AG04449 (cell line): Measurements from ENCODE around the gene DGLUCY.

Experiments
- CTCF ChIA-PET: fragments of 350-600 bp; formaldehyde crosslinking; extraction: SDS; loops from one replicate; lab custom pipeline; 2021; ENCODE audit warnings: antibody characterized with exemption; lab: Yijun Ruan, JAX
- POLR2A ChIA-PET: fragments of 400-600, 350-600 bp; formaldehyde crosslinking; extraction: SDS; loops from one replicate; lab custom pipeline; 2020; ENCODE audit warnings: antibody characterized with exemption, inconsistent platforms; lab: Yijun Ruan, JAX
- DNase-seq: peaks from one replicate; pipeline ENCODE4 v3.0.0-alpha.2; 2010; ENCODE audit warnings: low read depth, low spot score
- H3K4me3 ChIP-seq: 2 replicates; pipeline ENCODE4 v1.5.1; 2011; ENCODE audit warnings: low read depth, mild to moderate bottlenecking, control low read depth, low read length
- CTCF ChIP-seq: IDR thresholded peaks from one replicate; pipeline ENCODE4 v1.5.1; 2011; ENCODE audit warnings: mild to moderate bottlenecking, moderate library complexity, low read length, control low read depth, inconsistent platforms; ENCODE audit not compliant: insufficient read depth; ENCODE audit errors: missing control alignments

DGLUCY gene

DNA sequence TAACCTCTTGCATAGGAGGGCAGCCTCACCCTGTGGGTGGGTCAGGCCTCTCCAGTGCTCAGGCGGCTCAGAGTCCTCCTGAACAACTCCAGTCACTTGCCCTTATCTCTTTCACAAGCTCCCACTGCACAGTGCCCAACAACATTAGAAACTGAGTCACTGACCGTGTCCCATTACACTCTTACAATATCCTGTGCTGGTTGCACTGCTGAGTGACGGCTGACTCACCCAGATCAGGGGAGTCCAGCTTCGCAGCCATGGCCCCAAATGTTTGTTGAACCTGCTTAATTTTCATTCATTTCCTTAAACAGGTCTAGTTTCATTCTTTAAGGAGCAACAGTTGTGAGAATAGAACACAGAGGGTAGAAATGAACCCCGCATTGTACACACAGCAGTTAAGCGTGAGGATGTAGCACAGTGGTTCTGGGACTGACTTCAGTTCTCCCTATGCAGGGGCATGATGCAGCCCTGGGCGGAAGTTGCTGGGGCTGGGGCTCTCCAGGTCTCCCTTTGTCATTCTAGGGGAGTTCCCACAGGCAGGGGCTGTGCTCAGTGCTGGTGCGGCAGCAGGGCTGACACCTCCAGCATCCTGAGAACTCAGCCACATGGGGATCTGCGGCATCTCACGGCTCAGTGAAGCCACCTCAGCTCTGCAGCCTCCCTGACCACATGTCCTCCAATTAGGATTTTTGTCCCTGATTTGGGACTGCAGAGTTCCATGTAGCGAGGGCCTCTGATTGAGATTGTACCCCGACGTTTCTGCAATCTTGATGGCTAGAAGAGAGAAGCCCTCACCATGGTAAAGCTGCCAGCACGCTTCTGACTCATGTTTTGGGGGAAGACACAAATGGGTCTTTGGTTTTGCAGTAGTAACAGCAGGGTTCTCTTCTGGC, 114.5 kb downstream of the DGLUCY start:
- no peak overlapping the region for H3K4me3 ChIP-seq
- no peak for TF ChIP-seq CTCF
- ChIA-PET POLR2A (interaction anchor here (2.5 kb wide), 1 partner anchor 15 kb away, joined by 7 read pairs; the partner anchor contains the start of gene GPR68), CTCF (interaction anchor here (2.2 kb wide), 1 partner anchor 55 kb away, joined by 6 read pairs; no protein-coding TSS in a partner anchor)
- DNase-seq = no peak

DNA sequence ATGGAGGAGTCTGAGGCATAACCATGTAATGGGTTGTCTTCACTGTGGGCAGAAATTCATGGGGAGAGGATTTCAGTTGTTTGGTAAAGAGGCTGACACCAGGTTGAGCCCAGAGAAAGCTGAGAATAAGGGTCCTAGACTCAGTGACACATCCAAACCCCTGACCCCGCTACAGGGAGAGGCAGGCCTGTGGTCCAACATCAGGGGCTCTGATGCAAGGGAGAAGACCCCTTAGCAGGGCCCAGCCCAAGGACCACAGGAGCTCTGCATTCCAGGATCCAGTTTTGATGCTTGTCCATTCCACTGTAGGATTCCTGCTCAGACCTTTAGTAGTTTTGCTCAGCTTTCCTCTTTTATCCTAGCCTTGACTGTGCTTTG, 115.1 kb downstream of the DGLUCY start:
- no peak for DNase-seq
- ChIA-PET CTCF (interaction anchor here (2.2 kb wide), 1 partner anchor 56 kb away, joined by 6 read pairs; no protein-coding TSS in a partner anchor), POLR2A (interaction anchor here (2.5 kb wide), 1 partner anchor 15 kb away, joined by 7 read pairs; the partner anchor contains the start of gene GPR68)
- no peak for TF ChIP-seq CTCF
- H3K4me3 ChIP-seq = no peak overlapping the region

- ChIA-PET CTCF (no interaction called here), POLR2A (interaction anchor here (2.5 kb wide), 1 partner anchor 14 kb away, joined by 7 read pairs; the partner anchor contains the start of gene GPR68)
- DNase-seq = no peak
- no peak for TF ChIP-seq CTCF
- no peak overlapping the region for H3K4me3 ChIP-seq
These were observed 115.9 kb downstream of the DGLUCY start for GRCh38 chr14:91229743-91230200.

DNA sequence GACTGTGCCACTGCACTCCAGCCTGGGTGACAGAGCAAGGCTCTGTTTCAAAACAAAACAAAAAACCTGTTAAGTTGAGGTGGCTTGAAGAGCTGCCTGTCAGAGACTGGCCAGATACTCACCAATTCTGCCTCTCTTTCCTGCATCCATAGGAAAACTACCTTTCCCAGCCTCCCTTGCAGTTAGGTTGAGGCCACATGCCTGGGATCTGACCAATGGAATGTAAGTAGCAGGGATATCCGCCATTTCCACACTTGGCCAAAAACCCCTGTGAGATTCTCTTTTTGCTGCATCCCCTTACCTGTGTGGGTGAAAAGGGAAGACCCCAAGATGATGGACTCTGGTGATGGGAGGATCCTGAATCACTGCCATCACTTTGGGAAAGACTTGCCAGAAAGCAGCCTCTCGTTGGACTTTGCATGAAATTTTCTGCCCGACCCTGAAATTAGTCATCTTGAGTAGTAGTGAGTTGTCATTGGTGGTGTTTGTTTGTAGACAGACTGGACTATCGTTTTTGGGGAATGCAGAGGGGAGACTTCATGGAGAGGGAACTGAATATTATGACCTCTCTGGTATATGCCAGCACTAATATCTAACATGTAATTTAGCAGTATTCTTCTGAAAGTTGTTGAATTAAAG, 116.6 kb downstream of the DGLUCY start:
- DNase-seq = no peak
- no peak for TF ChIP-seq CTCF
- ChIA-PET POLR2A (interaction anchor here (2.5 kb wide), 1 partner anchor 13 kb away, joined by 7 read pairs; the partner anchor contains the start of gene GPR68), CTCF (no interaction called here)
- no peak overlapping the region for H3K4me3 ChIP-seq

- POLR2A ChIA-PET = no interaction called here
- no peak for DNase-seq
- no peak for TF ChIP-seq CTCF
- CTCF ChIA-PET = no interaction called here
- no peak overlapping the region for H3K4me3 ChIP-seq
These were observed 117.6 kb downstream of the DGLUCY start for GRCh38 chr14:91231446-91231845.

GRCh38 chr14:91232052-91232451, 118.2 kb downstream of the DGLUCY start:
- no peak overlapping the region for H3K4me3 ChIP-seq
- TF ChIP-seq CTCF = no peak
- ChIA-PET POLR2A (no interaction called here), CTCF (no interaction called here)
- no peak for DNase-seq
